ENCODE results near the gene DHRS13. TPM values are rescaled to one million over a fixed set of nuclear protein-coding genes. Genes with fewer than 3 reads are reported as not detected.
"Not testable (repeated sequence)": the region's sequence is repeated elsewhere in the genome, so short reads cannot be mapped to it uniquely, and the experiment has no call there.

The DHRS13 gene
- total RNA-seq, 2 donors from 2014 or later = 36.8 to 61.3 TPM

DNA sequence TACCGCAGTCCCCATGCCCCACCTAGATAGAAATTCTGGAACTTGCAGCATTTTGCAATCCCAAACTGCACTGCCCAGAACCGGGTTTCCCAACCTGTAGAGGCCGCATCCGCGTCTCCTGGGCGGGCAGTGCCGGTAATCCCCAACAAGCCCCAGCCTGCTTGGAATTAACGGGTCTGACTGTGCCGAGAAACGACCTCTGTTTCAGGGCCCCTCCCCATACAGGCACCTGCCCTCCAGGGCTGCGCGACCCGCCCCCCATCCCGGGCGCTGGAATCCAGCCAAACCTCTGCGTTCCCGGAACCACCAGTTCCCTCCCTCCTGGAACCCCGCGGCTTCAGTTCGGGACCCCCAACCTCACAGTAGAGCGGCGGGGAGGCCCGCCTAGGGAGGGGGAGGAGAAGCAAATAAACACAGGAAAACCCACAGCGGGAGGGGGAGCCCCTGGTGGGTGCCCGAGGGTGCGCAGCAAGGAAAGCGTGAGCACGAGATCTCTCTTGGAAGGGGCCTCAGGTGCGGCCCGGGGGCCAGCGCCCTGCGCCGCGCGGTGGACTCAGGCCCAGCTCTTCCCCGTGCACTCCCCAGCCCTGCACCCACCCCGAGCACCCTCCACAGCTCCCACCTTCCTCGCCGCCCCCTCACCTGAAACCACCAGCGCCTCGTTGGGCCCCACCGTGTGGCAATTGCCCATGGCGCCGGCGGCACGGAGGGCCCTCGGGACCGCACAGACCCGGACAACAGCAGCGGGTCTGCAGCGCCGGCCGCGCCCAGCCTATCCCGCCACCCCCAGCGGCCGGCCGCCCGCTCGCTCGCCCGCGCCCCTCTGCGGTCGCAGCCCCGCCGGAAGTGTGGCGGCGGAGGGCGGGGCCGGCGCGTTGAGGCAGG lies 5.8 kb downstream of the DHRS13 start, which contains the start of gene FLOT2:
Gene FLOT2, minus strand, starts transcription at position 850 of the 885 bp plus-strand sequence. Its CDS starts 159 bp downstream, at position 691.
- no peaks in the 10 kb centered on the region for H3K9me3 ChIP-seq
- peak within 1 kb of the TSS; percentile 95 to 97 for H3K4me3 ChIP-seq
- H3K27me3 ChIP-seq (replicated peaks; ENCODE audit: insufficient read depth) = no peaks in the 10 kb centered on the region
- intact Hi-C loops (cut with DNase I) = loop anchor here (5.0 kb wide), 2 partner anchors 50 to 135 kb away; no protein-coding TSS in a partner anchor
- DNase-seq (ENCODE audit: low spot score) = peak; percentile 91
- WGBS = under 1% methylated on average over 51 of the region's 73 CpGs
- TF ChIP-seq, protein P1, sequence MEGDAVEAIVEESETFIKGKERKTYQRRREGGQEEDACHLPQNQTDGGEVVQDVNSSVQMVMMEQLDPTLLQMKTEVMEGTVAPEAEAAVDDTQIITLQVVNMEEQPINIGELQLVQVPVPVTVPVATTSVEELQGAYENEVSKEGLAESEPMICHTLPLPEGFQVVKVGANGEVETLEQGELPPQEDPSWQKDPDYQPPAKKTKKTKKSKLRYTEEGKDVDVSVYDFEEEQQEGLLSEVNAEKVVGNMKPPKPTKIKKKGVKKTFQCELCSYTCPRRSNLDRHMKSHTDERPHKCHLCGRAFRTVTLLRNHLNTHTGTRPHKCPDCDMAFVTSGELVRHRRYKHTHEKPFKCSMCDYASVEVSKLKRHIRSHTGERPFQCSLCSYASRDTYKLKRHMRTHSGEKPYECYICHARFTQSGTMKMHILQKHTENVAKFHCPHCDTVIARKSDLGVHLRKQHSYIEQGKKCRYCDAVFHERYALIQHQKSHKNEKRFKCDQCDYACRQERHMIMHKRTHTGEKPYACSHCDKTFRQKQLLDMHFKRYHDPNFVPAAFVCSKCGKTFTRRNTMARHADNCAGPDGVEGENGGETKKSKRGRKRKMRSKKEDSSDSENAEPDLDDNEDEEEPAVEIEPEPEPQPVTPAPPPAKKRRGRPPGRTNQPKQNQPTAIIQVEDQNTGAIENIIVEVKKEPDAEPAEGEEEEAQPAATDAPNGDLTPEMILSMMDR (IDR thresholded peaks at IDR 0.05) = peak in 1 of 4 experiments; percentile 37
- peak; percentile 47 for TF ChIP-seq POLR2A (IDR thresholded peaks at IDR 0.05)
- TF ChIP-seq POLR2AphosphoS5 (IDR thresholded peaks at IDR 0.05) = peak; percentile 84
- peaks cover 20% of the 10 kb centered on the region for H3K4me1 ChIP-seq (replicated peaks)
- peak within 1 kb of the TSS; percentile 96 to 97 for H3K27ac ChIP-seq
- no peaks in the 10 kb centered on the region for H3K36me3 ChIP-seq

DNA sequence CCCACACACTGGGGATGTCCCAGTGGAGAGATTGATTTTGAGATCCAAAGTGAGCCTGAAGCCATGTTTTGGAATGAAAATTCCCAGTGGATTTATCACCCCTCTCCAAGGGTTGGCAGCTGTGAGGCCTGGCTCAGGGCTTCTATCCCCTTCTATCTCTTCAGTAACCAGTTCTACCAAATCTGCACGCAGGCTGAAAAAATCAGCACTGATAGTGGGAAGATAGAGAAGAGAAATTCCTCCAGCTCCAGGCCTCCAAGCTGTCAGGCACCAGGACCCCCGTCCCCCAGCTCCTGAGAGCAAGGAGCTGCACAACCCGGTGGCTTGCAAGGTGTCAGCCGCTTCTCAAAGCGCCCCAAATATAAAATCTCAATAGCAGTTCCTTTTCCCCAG lies 6.4 kb downstream of the DHRS13 start:
- H3K36me3 ChIP-seq = no peaks in the 10 kb centered on the region
- TF ChIP-seq POLR2A (IDR thresholded peaks at IDR 0.05) (no peak), POLR2AphosphoS5 (IDR thresholded peaks at IDR 0.05) (no peak)
- TF ChIP-seq, protein P1 (IDR thresholded peaks at IDR 0.05) = no peak
- intact Hi-C loops (cut with DNase I) = loop anchor here (5.0 kb wide), 2 partner anchors 51 to 134 kb away; no protein-coding TSS in a partner anchor
- H3K4me3 ChIP-seq = peak overlapping the region; percentile 95 to 97
- 7% methylated on average over 5 of the region's 5 CpGs for WGBS
- peak overlapping the region; percentile 96 to 97 for H3K27ac ChIP-seq
- DNase-seq (ENCODE audit: low spot score) = no peak
- no peaks in the 10 kb centered on the region for H3K9me3 ChIP-seq
- no peaks in the 10 kb centered on the region for H3K27me3 ChIP-seq (replicated peaks; ENCODE audit: insufficient read depth)
- peaks cover 18% of the 10 kb centered on the region for H3K4me1 ChIP-seq (replicated peaks)

DNA sequence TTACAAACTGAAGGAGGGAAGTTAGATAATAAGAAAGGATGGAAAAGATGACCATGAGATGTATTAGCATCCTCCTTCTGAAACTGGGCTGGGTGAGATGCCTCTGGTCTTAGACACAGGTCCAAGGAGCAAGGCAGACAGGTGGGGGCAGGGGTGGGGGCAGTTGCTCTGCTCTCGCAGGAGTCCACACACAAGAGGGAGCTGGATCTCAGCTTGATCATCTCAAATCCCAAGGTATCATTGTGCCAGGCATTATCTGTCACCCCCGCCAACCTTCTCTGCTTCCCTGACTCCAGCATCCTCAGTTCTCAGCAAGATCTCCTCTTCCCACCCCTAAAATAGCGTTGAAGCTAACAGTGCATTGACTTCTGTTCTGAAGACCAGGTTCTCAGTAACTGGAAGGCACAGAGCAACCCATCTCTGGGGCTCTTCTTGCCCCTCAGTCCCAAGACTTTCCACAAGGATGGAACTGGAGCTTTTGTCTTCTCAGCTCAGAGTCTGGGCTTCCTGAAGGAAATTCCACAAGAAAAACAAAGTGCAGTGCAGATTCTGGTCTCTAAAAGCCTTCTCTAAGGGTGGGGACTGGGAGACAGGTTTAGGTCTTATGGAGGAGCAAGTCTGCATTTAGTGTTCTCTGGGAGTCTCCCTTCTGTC lies 7.0 kb downstream of the DHRS13 start:
- TF ChIP-seq POLR2AphosphoS5 (IDR thresholded peaks at IDR 0.05) (no peak), POLR2A (IDR thresholded peaks at IDR 0.05) (no peak)
- TF ChIP-seq, protein P1 (IDR thresholded peaks at IDR 0.05) = no peak
- H3K9me3 ChIP-seq = no peaks in the 10 kb centered on the region
- intact Hi-C loops (cut with DNase I) = loop anchor here (5.0 kb wide), 2 partner anchors 51 to 134 kb away; no protein-coding TSS in a partner anchor
- H3K36me3 ChIP-seq = no peaks in the 10 kb centered on the region
- peak overlapping the region; percentile 96 to 97 for H3K27ac ChIP-seq
- DNase-seq (ENCODE audit: low spot score) = no peak
- peaks cover 13% of the 10 kb centered on the region for H3K4me1 ChIP-seq (replicated peaks)
- 35% methylated on average over 3 of the region's 3 CpGs for WGBS
- H3K4me3 ChIP-seq = peak overlapping the region; percentile 95 to 97
- no peaks in the 10 kb centered on the region for H3K27me3 ChIP-seq (replicated peaks; ENCODE audit: insufficient read depth)

DNA sequence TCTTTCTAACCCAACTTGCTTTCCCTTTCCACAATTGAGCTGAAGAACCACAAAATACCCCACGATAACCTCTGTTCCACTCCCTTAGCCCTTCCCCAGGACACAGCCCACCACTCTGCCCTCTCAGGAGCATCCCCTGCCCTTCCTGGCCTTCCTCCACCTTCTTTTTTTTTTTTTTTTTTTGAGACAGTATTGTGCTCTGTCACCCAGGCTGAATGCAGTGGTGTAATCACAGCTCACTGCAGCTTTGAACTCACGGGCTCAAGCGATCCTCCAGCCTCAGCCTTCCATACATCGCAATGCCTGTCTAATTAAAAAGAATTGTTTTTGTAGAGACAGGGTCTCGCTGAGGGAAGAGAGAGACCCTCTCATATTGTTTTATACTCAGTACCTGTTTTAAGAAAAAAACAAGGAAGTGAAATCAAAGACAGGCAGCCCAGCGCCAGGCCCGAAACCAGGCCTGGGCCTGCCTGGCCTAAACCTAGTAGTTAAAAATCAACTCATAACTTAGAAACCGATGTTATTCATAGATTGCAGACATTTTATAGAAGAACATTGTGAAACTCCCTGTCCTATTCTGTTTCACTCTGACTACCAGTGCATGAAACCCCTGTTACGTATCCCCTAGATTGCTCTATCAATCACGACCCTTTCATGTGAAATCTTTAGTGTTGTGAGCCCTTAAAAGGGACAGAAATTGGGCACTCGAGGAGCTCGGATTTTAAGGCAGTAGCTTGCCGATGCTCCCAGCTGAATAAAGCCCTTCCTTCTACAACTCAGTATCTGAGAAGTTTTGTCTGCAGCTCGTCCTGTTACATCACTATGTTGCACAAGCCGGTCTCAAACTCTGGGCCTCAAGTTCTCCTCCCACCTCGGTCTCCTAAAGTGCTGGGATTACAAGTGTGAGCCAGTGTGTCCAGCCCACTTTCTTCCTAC lies 9.4 kb downstream of the DHRS13 start:
- H3K4me3 ChIP-seq = not testable (repeated sequence)
- H3K27ac ChIP-seq = peak overlapping the region; percentile 82 to 87

More for the DNA sequence above, 9.4 kb downstream of the DHRS13 start:
- 35% methylated on average over 16 of the region's 16 CpGs for WGBS
- H3K9me3 ChIP-seq; H3K36me3 ChIP-seq; intact Hi-C loops (cut with DNase I); H3K27me3 ChIP-seq (replicated peaks; ENCODE audit: insufficient read depth): not testable (repeated sequence)
- peaks cover 11% of the 10 kb centered on the region for H3K4me1 ChIP-seq (replicated peaks)
- DNase-seq (ENCODE audit: low spot score) = peak; percentile 57
- TF ChIP-seq POLR2AphosphoS5 (IDR thresholded peaks at IDR 0.05) = peak; percentile 72
